Stimulated activated CD4-positive, alpha-beta T cell treated with anti-CD3 and anti-CD28 coated beads, Interleukin-12 subunit alpha, Interleukin-12 subunit beta, amount 100 ng/mL, for 24 hours (primary cell): ENCODE results near the gene CTNND2.

Experiments used
- DNase-seq, 2 experiments: peaks; one replicate each; pipeline ENCODE4 v3.0.0-alpha.2; 2020; ENCODE audit warnings: low read depth in 2 of 2

The CTNND2 gene

DNA sequence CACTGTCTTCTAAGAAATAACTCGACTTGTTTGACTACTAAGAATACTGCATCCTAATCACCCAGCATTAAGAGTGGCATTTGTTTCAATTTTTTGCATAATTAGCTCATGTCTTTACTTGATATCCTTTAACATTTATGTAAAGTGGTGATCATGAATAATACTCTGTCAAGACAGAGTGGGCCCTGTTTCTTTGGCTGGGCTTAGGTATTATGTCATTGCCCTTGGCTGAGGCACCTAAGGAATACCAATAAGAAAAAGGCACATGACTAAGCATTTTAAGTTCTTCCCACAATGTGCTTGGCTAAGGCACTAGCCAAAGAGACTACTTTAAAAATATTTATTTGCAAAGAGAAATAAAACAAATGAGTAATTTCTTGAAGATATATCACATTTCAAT lies 308.1 kb downstream of the CTNND2 start:
- DNase-seq, result no peak

GRCh38 chr5:11595045-11595444 lies 309.2 kb downstream of the CTNND2 start:
- no peak for DNase-seq

GRCh38 chr5:11594021-11594420 lies 310.2 kb downstream of the CTNND2 start:
- no peak for DNase-seq

GRCh38 chr5:11590475-11590874 lies 313.8 kb downstream of the CTNND2 start:
- DNase-seq, result no peak

DNA sequence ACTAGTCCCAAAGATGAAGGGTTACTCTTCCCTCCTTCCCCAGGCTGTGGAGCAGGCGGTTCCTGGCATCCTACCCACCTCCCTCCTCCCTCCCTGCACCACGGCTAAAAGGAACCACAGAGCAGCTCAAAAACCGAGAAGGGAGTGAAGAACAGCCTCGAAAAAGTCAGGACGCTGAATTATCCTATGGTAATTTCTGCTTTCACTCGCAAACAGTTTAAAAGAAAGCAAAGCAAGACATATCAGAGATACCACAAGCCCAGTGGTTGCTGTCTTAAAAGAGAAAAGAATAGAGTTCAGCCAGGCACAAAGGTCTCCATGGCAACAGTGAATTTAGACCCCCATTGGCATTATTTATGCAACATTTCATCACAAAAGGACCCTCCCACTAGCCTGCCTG lies 315.4 kb downstream of the CTNND2 start:
- no peak for DNase-seq

- DNase-seq, result no peak
Observed at GRCh38 chr5:11584017-11584416, 320.2 kb downstream of the CTNND2 start.

- no peak for DNase-seq
Observed at GRCh38 chr5:11579351-11579750, 324.9 kb downstream of the CTNND2 start.

DNA sequence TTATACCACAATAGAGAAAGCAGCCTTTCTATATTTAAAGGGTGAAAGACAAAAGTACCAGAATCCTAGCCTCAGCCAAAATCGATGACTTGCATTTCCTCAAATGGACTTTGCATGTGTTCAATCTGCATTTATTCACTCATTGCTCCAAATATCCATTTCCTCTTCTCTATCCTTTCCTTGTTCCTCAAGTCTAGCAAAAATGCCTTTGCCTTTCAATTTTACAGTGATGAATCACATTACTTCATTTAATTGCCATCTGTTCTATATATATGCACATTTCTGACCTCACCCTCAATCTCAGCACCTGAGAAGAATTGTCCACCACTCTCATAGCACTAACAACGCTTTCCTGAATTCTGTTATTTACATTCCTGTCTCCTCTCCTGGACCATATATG lies 329.5 kb downstream of the CTNND2 start:
- no peak for DNase-seq

DNA sequence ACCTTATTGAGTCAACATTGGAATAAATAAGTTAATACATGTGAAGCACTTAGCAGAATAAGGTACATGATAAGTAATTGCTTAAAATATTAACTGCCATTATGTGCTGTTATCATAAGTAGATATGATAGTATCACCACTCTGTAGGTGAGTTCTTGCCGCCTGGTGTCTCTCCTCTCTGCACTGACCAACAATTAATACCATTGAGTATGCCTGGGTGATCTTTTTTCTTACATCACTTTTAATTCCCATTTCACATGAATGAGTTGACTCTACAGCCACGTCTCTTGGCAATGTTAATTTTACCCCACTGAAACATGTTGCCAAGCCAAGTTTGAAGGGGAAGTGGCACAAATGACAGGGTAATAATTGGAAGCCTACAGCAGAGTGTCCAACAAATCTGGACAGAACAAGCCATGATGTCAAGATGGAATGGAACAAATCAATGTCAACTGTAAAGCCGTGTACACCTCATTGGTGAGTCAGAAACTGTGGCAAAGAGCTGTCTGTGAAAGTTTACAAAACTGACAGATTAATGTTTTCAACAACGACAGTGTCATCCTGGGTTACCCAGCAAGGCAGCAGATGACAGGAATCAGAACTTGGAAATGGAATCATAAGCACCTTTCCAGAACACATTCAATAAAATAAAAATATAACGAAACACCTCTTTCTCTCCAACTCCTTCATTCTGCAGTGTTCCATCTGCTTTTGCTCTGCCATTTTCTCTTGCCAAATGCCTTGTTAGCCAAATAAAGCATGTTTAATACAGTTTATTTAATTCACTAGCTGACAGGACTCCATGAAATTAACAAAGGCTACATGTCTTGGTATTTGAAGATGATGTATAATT lies 330.9 kb downstream of the CTNND2 start:
- no peak for DNase-seq

DNA sequence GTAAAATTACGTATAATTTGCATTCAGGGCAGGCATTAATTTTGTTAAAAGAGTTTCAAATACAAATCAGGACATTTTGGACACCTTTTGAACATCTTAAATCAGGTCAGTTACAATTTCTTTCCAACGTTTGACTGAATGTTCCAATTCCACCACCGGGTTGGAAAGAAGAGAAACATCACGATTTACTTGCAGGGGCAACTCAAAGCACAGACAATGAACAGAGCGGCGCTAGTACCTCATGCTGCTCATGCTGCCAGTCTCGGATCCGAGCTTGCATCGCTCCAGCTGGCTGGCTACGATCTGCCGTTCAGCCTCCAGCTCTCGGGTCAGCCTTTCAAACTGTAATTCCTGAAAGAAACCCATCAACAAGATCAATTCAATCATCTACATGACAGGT lies 339.5 kb downstream of the CTNND2 start:
- no peak for DNase-seq

- DNase-seq, result no peak
Observed at GRCh38 chr5:11563822-11564221, 340.4 kb downstream of the CTNND2 start.

DNA sequence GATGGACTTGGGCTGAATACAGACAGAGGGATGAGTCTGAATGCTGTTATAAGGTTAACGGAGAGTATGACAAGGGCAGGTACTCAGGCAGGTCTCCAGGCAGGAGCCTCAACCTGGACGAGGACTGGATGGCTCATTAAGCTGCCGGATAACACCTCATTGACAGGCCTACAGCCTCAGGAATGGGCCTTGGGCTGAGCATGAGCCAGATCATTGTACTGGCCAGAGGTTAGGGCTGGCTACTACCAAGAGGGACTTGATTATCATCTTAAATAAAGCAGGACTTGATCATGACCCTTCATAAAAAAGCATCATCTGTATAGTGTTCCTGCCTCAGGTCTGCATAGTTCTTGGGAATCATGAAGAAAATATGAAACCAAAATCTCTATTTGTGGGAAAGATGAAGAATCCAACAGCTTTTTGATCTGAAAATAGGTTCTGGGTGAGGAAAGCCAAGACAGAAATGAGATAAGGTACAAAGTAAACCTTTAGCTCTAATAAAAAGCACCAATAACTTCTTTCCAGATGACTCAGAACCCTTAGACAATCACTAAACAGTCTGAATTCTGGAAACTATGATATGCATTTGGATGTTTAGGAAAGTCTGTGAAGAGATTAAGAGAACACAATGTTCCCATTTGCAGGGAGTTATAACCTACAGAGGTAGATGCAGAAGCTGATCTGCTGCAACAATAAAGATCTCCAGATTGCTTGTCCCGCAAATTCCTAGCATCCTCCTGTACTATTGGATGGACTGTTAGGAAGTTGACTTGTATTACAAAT lies 343.1 kb downstream of the CTNND2 start:
- no peak for DNase-seq

DNA sequence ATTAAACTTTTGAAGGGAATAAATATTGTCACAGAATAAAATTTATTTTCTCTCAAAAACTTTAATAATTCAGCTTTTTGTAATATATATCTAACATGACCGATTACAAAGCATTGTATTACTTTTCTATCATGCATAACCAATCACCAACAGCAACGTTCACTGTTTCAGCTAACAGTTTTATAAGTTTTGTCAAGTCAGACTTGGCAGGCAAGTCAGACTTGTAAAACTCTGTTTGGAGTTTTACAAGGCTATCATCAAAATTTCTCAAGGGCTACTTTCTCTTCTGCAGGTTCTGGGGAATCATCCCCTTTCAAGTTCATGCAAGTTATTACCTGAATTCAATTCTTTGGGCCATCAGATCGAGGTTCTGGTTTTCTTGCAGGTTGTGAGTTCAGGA lies 347.2 kb downstream of the CTNND2 start:
- no peak for DNase-seq

DNA sequence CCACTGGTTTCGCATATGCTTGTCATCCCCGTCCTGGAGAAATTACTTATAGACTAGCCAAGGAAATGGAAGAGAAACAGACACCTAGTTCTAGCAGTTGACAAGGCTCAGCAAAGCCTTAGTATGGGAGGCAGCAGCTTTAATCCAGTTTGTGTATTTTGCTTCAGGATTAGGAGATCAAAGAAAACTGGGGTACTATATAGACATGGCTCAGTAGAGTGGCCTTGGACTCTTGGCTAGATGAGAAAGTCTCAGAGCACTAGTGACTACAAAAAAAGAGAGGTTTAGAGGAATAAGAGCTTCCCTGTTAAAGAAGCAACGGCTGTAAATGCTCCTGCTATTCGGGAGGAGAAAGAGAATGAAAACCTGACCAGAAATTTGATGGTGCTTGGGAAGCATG lies 349.1 kb downstream of the CTNND2 start:
- DNase-seq, result no peak

- no peak for DNase-seq
Observed at GRCh38 chr5:11547730-11548129, 356.5 kb downstream of the CTNND2 start.

DNA sequence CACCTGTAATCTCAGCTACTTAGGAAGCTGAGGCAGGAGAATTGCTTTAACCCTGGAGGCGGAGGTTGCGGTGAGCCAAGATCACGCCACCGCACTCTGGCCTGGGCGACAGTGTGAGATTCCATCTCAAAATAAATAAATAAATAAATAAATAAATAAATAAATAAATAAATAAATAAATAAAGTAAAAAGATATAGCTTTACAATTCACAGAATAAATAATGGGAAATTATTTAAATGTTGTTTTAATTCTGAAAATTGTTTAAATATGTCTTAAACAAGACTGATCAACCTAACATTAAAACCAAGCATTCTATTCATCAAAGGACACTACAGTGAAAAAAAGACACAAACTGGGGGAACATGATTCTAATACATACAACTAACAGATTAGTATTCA lies 357.1 kb downstream of the CTNND2 start:
- no peak for DNase-seq

GRCh38 chr5:11540112-11540511 lies 364.1 kb downstream of the CTNND2 start:
- no peak for DNase-seq

- no peak for DNase-seq
Observed at GRCh38 chr5:11531811-11532555, 372.3 kb downstream of the CTNND2 start.

DNA sequence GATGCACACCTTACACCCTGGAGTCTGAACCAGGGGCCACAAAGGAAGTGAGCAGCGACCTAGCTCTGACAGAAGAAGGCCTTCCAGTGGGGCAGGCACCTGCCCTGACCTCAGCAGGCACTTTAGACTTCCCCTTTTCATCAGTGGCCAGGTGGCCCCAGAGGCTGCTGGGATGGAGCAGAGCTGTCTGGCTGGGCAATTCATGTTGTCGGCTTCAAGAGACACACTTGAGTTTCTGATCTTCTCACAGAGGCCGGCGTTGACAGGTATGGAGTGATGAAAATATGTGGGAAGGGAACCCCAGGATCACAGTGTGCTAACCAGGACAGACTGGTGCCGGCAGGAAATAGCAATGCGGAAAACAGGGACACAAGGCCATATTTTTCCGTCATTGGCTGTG lies 375.5 kb downstream of the CTNND2 start:
- DNase-seq, result no peak

DNA sequence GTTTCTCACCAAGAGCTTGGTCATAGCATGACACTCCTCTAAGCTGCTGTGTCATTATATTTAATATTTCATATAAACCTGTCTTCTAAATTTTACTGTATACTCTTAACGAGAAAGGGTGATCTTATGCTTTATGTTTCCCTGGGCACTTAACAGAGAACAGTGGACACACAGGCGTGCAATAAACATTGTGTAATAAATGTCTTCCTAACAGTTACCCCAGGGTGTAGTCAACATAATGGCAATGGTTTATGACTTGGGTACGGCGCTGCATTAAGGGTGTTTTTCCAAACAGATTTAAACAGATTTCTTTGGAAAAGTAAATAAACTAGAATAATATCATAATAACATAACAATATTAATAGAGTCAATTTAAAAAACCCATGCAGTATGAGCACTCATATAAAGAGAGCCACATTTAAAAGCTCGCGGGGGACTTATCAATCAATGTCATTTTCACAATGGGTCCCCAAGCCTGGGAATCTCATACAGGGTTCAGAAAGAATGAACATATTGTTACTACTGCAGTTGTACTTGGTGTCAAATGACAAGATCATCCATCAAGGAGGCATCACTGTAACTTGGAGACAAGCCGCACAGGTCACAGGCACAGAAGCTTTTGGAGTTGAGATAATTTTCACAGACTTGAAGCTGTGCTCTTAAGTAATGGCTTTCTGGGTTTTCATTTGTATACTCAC lies 376.4 kb downstream of the CTNND2 start:
- no peak for DNase-seq

- no peak for DNase-seq
Observed at GRCh38 chr5:11525020-11525419, 379.2 kb downstream of the CTNND2 start.

- DNase-seq, result no peak
Observed at GRCh38 chr5:11524188-11524587, 380.1 kb downstream of the CTNND2 start.
